WTC11 (cell line): ENCODE measurements around the gene PARL. TPM values are rescaled to one million over a fixed set of nuclear protein-coding genes. Genes with fewer than 3 reads are reported as not detected.
A peak's percentile ranks its signal among the peaks of the same experiment; 100 is the strongest.

Experiments used
- ATAC-seq: fragments of 200-7000 bp; cut with Tn5 transposase; 2 replicates; pipeline ENCODE4 v1.10.0; 2021; ENCODE audit warnings: mild to moderate bottlenecking, moderate library complexity
- CTCF ChIA-PET: fragments of 300-600 bp; sonication (Branson Sonifier 250); formaldehyde crosslinking; loops from one replicate; lab custom pipeline; 2021; ENCODE audit warnings: antibody characterized with exemption; lab: Charles Lee
- POLR2A ChIA-PET: fragments of 350-600 bp; sonication (Branson Sonifier 250); formaldehyde crosslinking; loops from one replicate; lab custom pipeline; 2021; ENCODE audit warnings: antibody characterized with exemption; lab: Charles Lee
- DNase-seq: peaks from one replicate; pipeline ENCODE4 v3.0.0; 2021; ENCODE audit warnings: low spot score
- H3K27ac Mint-ChIP-seq: 2 replicates; pipeline ENCODE4 v1.8.0; 2021; ENCODE audit warnings: mixed read lengths
- H3K27me3 Mint-ChIP-seq: 2 replicates; pipeline ENCODE4 v1.8.0; 2021; ENCODE audit warnings: low read depth, mild to moderate bottlenecking, moderate library complexity, mixed read lengths
- H3K36me3 Mint-ChIP-seq: 2 replicates; pipeline ENCODE4 v1.8.0; 2021; ENCODE audit warnings: mixed read lengths
- H3K4me1 Mint-ChIP-seq: 2 replicates; pipeline ENCODE4 v1.8.0; 2022; ENCODE audit warnings: mixed read lengths
- H3K4me3 Mint-ChIP-seq: 2 replicates; pipeline ENCODE4 v1.8.0; 2021; ENCODE audit warnings: mild to moderate bottlenecking, moderate library complexity, mixed read lengths
- H3K9me3 Mint-ChIP-seq: 2 replicates; pipeline ENCODE4 v1.8.0; 2021; ENCODE audit warnings: mixed read lengths
- ATF1 ChIP-seq: sonication (generic); formaldehyde crosslinking; IDR thresholded peaks from 2 replicates; pipeline ENCODE4 v1.8.1; 2023; ENCODE audit warnings: mild to moderate bottlenecking, moderate library complexity, missing genetic modification reagents
- CREB1 ChIP-seq: sonication (generic); formaldehyde crosslinking; IDR thresholded peaks from 2 replicates; pipeline ENCODE4 v1.8.0; 2023; ENCODE audit warnings: mild to moderate bottlenecking, missing genetic modification reagents
- CREM ChIP-seq: sonication (generic); formaldehyde crosslinking; IDR thresholded peaks from 2 replicates; pipeline ENCODE4 v1.8.1; 2022; ENCODE audit warnings: mild to moderate bottlenecking, missing genetic modification reagents, moderate library complexity
- FOXK1 ChIP-seq: sonication (generic); formaldehyde crosslinking; IDR thresholded peaks from 2 replicates; pipeline ENCODE4 v1.8.0; 2022; ENCODE audit warnings: mild to moderate bottlenecking, moderate library complexity, missing genetic modification reagents
- GABPB1 ChIP-seq: sonication (generic); formaldehyde crosslinking; IDR thresholded peaks from 2 replicates; pipeline ENCODE4 v1.8.1; 2023; ENCODE audit warnings: mild to moderate bottlenecking, missing genetic modification reagents
- GRHL2 ChIP-seq: fragments of 250-450 bp; sonication (Bioruptor Pico); IDR thresholded peaks from 2 replicates; pipeline ENCODE4 v1.8.0; 2022; ENCODE audit warnings: mild to moderate bottlenecking, moderate library complexity; ENCODE audit not compliant: insufficient replicate concordance, severe bottlenecking
- JUN ChIP-seq: sonication (generic); formaldehyde crosslinking; IDR thresholded peaks from 2 replicates; pipeline ENCODE4 v1.8.0; 2023; ENCODE audit warnings: mild to moderate bottlenecking, missing genetic modification reagents
- NR1H2 ChIP-seq: sonication (generic); formaldehyde crosslinking; IDR thresholded peaks from 2 replicates; pipeline ENCODE4 v1.9.0; 2021; ENCODE audit warnings: mild to moderate bottlenecking, moderate library complexity, missing genetic modification reagents
- OVOL2 ChIP-seq: fragments of 250-450 bp; sonication (Bioruptor Pico); IDR thresholded peaks from 2 replicates; pipeline ENCODE4 v1.9.0; 2021; ENCODE audit warnings: mild to moderate bottlenecking, borderline replicate concordance
- PRRX2 ChIP-seq: fragments of 250-450 bp; sonication (Bioruptor Pico); IDR thresholded peaks from 2 replicates; pipeline ENCODE4 v1.8.0; 2021; ENCODE audit warnings: mild to moderate bottlenecking
- SMAD3 ChIP-seq: sonication (generic); formaldehyde crosslinking; IDR thresholded peaks from 2 replicates; pipeline ENCODE4 v1.8.0; 2022; ENCODE audit warnings: missing genetic modification reagents, mild to moderate bottlenecking, borderline replicate concordance
- SP1 ChIP-seq: sonication (generic); formaldehyde crosslinking; conservative IDR thresholded peaks from 2 replicates; pipeline ENCODE4 v1.8.1; 2022; ENCODE audit warnings: missing genetic modification reagents
- TP53 ChIP-seq: sonication (generic); formaldehyde crosslinking; IDR thresholded peaks from 2 replicates; pipeline ENCODE4 v1.8.1; 2023; ENCODE audit warnings: mild to moderate bottlenecking, missing genetic modification reagents
- ZBTB21 ChIP-seq: sonication (generic); formaldehyde crosslinking; IDR thresholded peaks from 2 replicates; pipeline ENCODE4 v1.8.1; 2023; ENCODE audit warnings: mild to moderate bottlenecking, missing genetic modification reagents, borderline replicate concordance
- ZNF219 ChIP-seq: sonication (generic); formaldehyde crosslinking; IDR thresholded peaks from 2 replicates; pipeline ENCODE4 v1.8.0; 2023; ENCODE audit warnings: missing genetic modification reagents, mild to moderate bottlenecking, borderline replicate concordance
- total RNA-seq: library from RNA; stranded (reverse); gene quantifications from 3 replicates; pipeline ENCODE4 v1.2.3, GENCODE V29; 2021
- TF ChIP-seq, protein P1 (sequence below): fragments of 250-450 bp; sonication (Bioruptor Pico); IDR thresholded peaks from 2 replicates; pipeline ENCODE4 v1.8.0; 2021; ENCODE audit warnings: mild to moderate bottlenecking
- TF ChIP-seq, protein P2 (sequence below): sonication (generic); formaldehyde crosslinking; IDR thresholded peaks from 2 replicates; pipeline ENCODE4 v1.8.0; 2022; ENCODE audit warnings: mild to moderate bottlenecking, missing genetic modification reagents
- TF ChIP-seq, protein P3 (sequence below): sonication (generic); formaldehyde crosslinking; IDR thresholded peaks from 2 replicates; pipeline ENCODE4 v1.8.1; 2022; ENCODE audit warnings: mild to moderate bottlenecking, moderate library complexity, missing genetic modification reagents
- TF ChIP-seq, protein P4 (sequence below): sonication (generic); formaldehyde crosslinking; IDR thresholded peaks from 2 replicates; pipeline ENCODE4 v1.8.0; 2022; ENCODE audit warnings: mild to moderate bottlenecking, missing genetic modification reagents
- TF ChIP-seq, protein P5 (sequence below): fragments of 250-450 bp; sonication (Bioruptor Pico); IDR thresholded peaks from 2 replicates; pipeline ENCODE4 v1.9.0; 2021; ENCODE audit warnings: mild to moderate bottlenecking, borderline replicate concordance
- TF ChIP-seq, protein P6 (sequence below): sonication (generic); formaldehyde crosslinking; IDR thresholded peaks from 2 replicates; pipeline ENCODE4 v1.8.0; 2023; ENCODE audit warnings: missing genetic modification reagents, mild to moderate bottlenecking, borderline replicate concordance

The PARL gene
- total RNA-seq, 1 experiment from 2014 or later: 93.5 TPM

DNA sequence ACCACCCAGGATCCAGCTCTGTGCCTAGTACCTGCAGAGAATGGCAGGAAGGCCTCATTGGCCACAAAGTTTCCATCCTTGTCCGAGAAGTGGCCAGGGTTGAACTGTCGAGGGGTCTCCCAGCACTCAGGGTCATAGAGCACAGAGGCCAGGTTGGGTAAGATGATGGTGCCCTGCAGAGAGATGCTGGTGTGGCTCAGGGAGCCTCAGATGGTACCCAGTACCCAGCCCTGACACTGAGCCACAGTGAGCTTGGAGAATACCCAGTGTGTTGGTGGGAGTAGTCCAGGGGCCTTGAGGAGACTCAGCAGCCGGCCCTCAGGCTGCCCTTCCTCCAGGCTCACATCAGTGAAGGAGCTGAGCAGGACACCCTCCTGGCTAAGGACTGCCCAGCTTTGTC is 11.5 kb upstream of the PARL start (continued):
- TF ChIP-seq ZBTB21 (no peak), FOXK1 (CRISPR knock-in tag) (no peak), CREB1 (CRISPR knock-in tag) (no peak), NR1H2 (CRISPR knock-in tag) (no peak), SP1 (CRISPR knock-in tag) (no peak), GABPB1 (CRISPR knock-in tag) (no peak), PRRX2 (no peak)
- TF ChIP-seq, protein P1, sequence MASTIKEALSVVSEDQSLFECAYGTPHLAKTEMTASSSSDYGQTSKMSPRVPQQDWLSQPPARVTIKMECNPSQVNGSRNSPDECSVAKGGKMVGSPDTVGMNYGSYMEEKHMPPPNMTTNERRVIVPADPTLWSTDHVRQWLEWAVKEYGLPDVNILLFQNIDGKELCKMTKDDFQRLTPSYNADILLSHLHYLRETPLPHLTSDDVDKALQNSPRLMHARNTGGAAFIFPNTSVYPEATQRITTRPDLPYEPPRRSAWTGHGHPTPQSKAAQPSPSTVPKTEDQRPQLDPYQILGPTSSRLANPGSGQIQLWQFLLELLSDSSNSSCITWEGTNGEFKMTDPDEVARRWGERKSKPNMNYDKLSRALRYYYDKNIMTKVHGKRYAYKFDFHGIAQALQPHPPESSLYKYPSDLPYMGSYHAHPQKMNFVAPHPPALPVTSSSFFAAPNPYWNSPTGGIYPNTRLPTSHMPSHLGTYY (CRISPR knock-in tag): no peak

DNA sequence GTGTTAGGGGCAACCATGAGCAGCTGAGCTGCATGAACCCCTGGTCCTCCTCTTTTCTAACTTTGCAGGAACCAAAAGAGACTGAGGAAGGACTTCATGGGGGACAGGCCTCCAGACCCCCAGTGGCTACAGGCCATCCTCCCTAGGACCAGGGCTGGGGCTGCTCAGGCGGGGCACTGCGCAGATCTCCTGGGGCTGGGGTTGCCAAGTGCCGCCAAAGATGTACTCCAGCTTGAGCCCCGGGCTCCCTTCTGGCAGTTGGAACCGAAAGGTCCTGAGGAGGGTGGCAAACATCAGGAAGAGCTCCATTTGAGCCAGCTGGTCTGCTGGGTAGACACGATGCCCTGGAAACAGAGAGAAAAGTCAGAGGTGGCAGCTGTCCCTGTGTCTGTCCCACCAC is 11.1 kb upstream of the PARL start:
- ATAC-seq (peak; percentile 29; the same call in 1 of the 2 replicates), DNase-seq (no peak)
- TF ChIP-seq GRHL2 (CRISPR knock-in tag) (no peak), ATF1 (CRISPR knock-in tag) (no peak), SMAD3 (CRISPR knock-in tag) (no peak), ZNF219 (CRISPR knock-in tag) (no peak), FOXK1 (CRISPR knock-in tag) (no peak), OVOL2 (CRISPR knock-in tag) (no peak), CREM (CRISPR knock-in tag) (no peak), TP53 (CRISPR knock-in tag) (no peak), JUN (CRISPR knock-in tag) (no peak)
- TF ChIP-seq, protein P2, sequence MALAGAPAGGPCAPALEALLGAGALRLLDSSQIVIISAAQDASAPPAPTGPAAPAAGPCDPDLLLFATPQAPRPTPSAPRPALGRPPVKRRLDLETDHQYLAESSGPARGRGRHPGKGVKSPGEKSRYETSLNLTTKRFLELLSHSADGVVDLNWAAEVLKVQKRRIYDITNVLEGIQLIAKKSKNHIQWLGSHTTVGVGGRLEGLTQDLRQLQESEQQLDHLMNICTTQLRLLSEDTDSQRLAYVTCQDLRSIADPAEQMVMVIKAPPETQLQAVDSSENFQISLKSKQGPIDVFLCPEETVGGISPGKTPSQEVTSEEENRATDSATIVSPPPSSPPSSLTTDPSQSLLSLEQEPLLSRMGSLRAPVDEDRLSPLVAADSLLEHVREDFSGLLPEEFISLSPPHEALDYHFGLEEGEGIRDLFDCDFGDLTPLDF (CRISPR knock-in tag): no peak
- TF ChIP-seq, protein P3, sequence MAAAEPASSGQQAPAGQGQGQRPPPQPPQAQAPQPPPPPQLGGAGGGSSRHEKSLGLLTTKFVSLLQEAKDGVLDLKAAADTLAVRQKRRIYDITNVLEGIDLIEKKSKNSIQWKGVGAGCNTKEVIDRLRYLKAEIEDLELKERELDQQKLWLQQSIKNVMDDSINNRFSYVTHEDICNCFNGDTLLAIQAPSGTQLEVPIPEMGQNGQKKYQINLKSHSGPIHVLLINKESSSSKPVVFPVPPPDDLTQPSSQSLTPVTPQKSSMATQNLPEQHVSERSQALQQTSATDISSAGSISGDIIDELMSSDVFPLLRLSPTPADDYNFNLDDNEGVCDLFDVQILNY (CRISPR knock-in tag): no peak
- TF ChIP-seq, protein P4, sequence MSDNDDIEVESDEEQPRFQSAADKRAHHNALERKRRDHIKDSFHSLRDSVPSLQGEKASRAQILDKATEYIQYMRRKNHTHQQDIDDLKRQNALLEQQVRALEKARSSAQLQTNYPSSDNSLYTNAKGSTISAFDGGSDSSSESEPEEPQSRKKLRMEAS (CRISPR knock-in tag): no peak
- TF ChIP-seq, protein P5, sequence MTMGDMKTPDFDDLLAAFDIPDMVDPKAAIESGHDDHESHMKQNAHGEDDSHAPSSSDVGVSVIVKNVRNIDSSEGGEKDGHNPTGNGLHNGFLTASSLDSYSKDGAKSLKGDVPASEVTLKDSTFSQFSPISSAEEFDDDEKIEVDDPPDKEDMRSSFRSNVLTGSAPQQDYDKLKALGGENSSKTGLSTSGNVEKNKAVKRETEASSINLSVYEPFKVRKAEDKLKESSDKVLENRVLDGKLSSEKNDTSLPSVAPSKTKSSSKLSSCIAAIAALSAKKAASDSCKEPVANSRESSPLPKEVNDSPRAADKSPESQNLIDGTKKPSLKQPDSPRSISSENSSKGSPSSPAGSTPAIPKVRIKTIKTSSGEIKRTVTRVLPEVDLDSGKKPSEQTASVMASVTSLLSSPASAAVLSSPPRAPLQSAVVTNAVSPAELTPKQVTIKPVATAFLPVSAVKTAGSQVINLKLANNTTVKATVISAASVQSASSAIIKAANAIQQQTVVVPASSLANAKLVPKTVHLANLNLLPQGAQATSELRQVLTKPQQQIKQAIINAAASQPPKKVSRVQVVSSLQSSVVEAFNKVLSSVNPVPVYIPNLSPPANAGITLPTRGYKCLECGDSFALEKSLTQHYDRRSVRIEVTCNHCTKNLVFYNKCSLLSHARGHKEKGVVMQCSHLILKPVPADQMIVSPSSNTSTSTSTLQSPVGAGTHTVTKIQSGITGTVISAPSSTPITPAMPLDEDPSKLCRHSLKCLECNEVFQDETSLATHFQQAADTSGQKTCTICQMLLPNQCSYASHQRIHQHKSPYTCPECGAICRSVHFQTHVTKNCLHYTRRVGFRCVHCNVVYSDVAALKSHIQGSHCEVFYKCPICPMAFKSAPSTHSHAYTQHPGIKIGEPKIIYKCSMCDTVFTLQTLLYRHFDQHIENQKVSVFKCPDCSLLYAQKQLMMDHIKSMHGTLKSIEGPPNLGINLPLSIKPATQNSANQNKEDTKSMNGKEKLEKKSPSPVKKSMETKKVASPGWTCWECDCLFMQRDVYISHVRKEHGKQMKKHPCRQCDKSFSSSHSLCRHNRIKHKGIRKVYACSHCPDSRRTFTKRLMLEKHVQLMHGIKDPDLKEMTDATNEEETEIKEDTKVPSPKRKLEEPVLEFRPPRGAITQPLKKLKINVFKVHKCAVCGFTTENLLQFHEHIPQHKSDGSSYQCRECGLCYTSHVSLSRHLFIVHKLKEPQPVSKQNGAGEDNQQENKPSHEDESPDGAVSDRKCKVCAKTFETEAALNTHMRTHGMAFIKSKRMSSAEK (CRISPR knock-in tag): no peak
- TF ChIP-seq, protein P6, sequence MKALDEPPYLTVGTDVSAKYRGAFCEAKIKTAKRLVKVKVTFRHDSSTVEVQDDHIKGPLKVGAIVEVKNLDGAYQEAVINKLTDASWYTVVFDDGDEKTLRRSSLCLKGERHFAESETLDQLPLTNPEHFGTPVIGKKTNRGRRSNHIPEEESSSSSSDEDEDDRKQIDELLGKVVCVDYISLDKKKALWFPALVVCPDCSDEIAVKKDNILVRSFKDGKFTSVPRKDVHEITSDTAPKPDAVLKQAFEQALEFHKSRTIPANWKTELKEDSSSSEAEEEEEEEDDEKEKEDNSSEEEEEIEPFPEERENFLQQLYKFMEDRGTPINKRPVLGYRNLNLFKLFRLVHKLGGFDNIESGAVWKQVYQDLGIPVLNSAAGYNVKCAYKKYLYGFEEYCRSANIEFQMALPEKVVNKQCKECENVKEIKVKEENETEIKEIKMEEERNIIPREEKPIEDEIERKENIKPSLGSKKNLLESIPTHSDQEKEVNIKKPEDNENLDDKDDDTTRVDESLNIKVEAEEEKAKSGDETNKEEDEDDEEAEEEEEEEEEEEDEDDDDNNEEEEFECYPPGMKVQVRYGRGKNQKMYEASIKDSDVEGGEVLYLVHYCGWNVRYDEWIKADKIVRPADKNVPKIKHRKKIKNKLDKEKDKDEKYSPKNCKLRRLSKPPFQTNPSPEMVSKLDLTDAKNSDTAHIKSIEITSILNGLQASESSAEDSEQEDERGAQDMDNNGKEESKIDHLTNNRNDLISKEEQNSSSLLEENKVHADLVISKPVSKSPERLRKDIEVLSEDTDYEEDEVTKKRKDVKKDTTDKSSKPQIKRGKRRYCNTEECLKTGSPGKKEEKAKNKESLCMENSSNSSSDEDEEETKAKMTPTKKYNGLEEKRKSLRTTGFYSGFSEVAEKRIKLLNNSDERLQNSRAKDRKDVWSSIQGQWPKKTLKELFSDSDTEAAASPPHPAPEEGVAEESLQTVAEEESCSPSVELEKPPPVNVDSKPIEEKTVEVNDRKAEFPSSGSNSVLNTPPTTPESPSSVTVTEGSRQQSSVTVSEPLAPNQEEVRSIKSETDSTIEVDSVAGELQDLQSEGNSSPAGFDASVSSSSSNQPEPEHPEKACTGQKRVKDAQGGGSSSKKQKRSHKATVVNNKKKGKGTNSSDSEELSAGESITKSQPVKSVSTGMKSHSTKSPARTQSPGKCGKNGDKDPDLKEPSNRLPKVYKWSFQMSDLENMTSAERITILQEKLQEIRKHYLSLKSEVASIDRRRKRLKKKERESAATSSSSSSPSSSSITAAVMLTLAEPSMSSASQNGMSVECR (CRISPR knock-in tag): no peak
- CTCF ChIA-PET: interaction anchor here (0.6 to 4.4 kb wide), 34 partner anchors 9 to 847 kb away, joined by 3 to 42 read pairs (median 4); partner anchors contain the start of genes ABCC5, ABCF3, AP2M1 and EIF2B5
- H3K4me1 Mint-ChIP-seq: peaks cover 9% of the 10 kb centered on the region
- H3K9me3 Mint-ChIP-seq: peaks cover 13% of the 10 kb centered on the region
- no peak overlapping the region for H3K27ac Mint-ChIP-seq
- no peak overlapping the region for H3K4me3 Mint-ChIP-seq
- POLR2A ChIA-PET: interaction anchor here (0.8 kb wide), 1 partner anchor 540 kb away, joined by 4 read pairs; no protein-coding TSS in a partner anchor
- H3K27me3 Mint-ChIP-seq: peaks cover 4% of the 10 kb centered on the region
- H3K36me3 Mint-ChIP-seq: peaks cover 6% of the 10 kb centered on the region
